ENCODE data around the gene GALNT6.
A peak's percentile ranks its signal among the peaks of the same experiment; 100 is the strongest.

GALNT6 gene

GRCh38 chr12:51388069-51388799 lies 3.0 kb downstream of the GALNT6 start:
- DNase-seq (ENCODE audit: low read depth, low spot score), result no peak
- no peak overlapping the region for H3K4me3 ChIP-seq (ENCODE audit: low read length)

GRCh38 chr12:51386351-51386750 lies 4.9 kb downstream of the GALNT6 start:
- H3K4me3 ChIP-seq (ENCODE audit: low read length), result no peak overlapping the region

GRCh38 chr12:51383269-51383905 lies 7.8 kb downstream of the GALNT6 start:
- no peak overlapping the region; the same call in 1 of the 2 replicates for H3K4me3 ChIP-seq (ENCODE audit: low read length)
- peak; percentile 94 for DNase-seq (ENCODE audit: low read depth, low spot score)

More at GRCh38 chr12:51386351-51386750, 4.9 kb downstream of the GALNT6 start:
- DNase-seq (ENCODE audit: low read depth, low spot score), result peak; percentile 42

GRCh38 chr12:51382173-51382572 lies 9.0 kb downstream of the GALNT6 start:
- DNase-seq (ENCODE audit: low read depth, low spot score), result peak; percentile 56
- H3K4me3 ChIP-seq (ENCODE audit: low read length), result peak overlapping the region; percentile 16; the same call in 1 of the 2 replicates

GRCh38 chr12:51381226-51382079 lies 9.8 kb downstream of the GALNT6 start:
- H3K4me3 ChIP-seq (ENCODE audit: low read length), result no peak overlapping the region
- no peak for DNase-seq (ENCODE audit: low read depth, low spot score)

- H3K4me3 ChIP-seq (ENCODE audit: low read length), result no peak overlapping the region
- no peak for DNase-seq (ENCODE audit: low read depth, low spot score)
These were observed 11.6 kb downstream of the GALNT6 start for GRCh38 chr12:51379571-51379970.

- no peak overlapping the region; the same call in 1 of the 2 replicates for H3K4me3 ChIP-seq (ENCODE audit: low read length)
- peak; percentile 91 for DNase-seq (ENCODE audit: low read depth, low spot score)
These were observed 12.5 kb downstream of the GALNT6 start for GRCh38 chr12:51378749-51379148.

- DNase-seq (ENCODE audit: low read depth, low spot score), result no peak
- H3K4me3 ChIP-seq (ENCODE audit: low read length), result no peak overlapping the region
These were observed 13.9 kb downstream of the GALNT6 start for GRCh38 chr12:51377099-51377984.

- H3K4me3 ChIP-seq (ENCODE audit: low read length), result no peak overlapping the region
- DNase-seq (ENCODE audit: low read depth, low spot score), result no peak
These were observed 16.4 kb downstream of the GALNT6 start for GRCh38 chr12:51374856-51375255.

GRCh38 chr12:51374361-51374760 lies 16.8 kb downstream of the GALNT6 start:
- DNase-seq (ENCODE audit: low read depth, low spot score), result no peak
- H3K4me3 ChIP-seq (ENCODE audit: low read length), result no peak overlapping the region

GRCh38 chr12:51373187-51373586 lies 18.0 kb downstream of the GALNT6 start:
- no peak for DNase-seq (ENCODE audit: low read depth, low spot score)
- no peak overlapping the region for H3K4me3 ChIP-seq (ENCODE audit: low read length)

GRCh38 chr12:51372021-51372420 lies 19.2 kb downstream of the GALNT6 start:
- no peak for DNase-seq (ENCODE audit: low read depth, low spot score)
- no peak overlapping the region for H3K4me3 ChIP-seq (ENCODE audit: low read length)

- no peak overlapping the region for H3K4me3 ChIP-seq (ENCODE audit: low read length)
- no peak for DNase-seq (ENCODE audit: low read depth, low spot score)
These were observed 19.8 kb downstream of the GALNT6 start for GRCh38 chr12:51371295-51371953.

GRCh38 chr12:51370667-51371066 lies 20.5 kb downstream of the GALNT6 start:
- no peak for DNase-seq (ENCODE audit: low read depth, low spot score)
- H3K4me3 ChIP-seq (ENCODE audit: low read length), result no peak overlapping the region

GRCh38 chr12:51369581-51369980 lies 21.6 kb downstream of the GALNT6 start:
- peak overlapping the region; percentile 38 for H3K4me3 ChIP-seq (ENCODE audit: low read length)
- peak; percentile 60 for DNase-seq (ENCODE audit: low read depth, low spot score)

GRCh38 chr12:51368640-51369517 lies 22.3 kb downstream of the GALNT6 start:
- peak; percentile 99 for DNase-seq (ENCODE audit: low read depth, low spot score)
- peak overlapping the region; percentile 38 for H3K4me3 ChIP-seq (ENCODE audit: low read length)

GRCh38 chr12:51365276-51365675 lies 25.9 kb downstream of the GALNT6 start:
- DNase-seq (ENCODE audit: low read depth, low spot score), result no peak

More at GRCh38 chr12:51365276-51365675, 25.9 kb downstream of the GALNT6 start:
- H3K4me3 ChIP-seq (ENCODE audit: low read length), result no peak overlapping the region
